Measurements from ENCODE around the gene FNDC3B. TPM values are rescaled to one million over a fixed set of nuclear protein-coding genes. Genes with fewer than 3 reads are reported as not detected.

Gene FNDC3B
- total and polyA plus RNA-seq, 4 donors: 23.3 to 74.2 (median 32.9) TPM

- Histone ChIP-seq H3K9ac (ENCODE audit: low read depth in 1 of 2, low read length in 2 of 2) (no peak overlapping the region), H3K27ac (ENCODE audit: low read depth in 1 of 2, low read length in 2 of 2) (no peak overlapping the region), H3K36me3 (ENCODE audit: control insufficient read depth in 4 of 4, insufficient read depth in 3 of 4, low read depth in 1 of 4, low read length in 3 of 4) (peaks cover 5 to 26% (median 18%) of the 10 kb centered on the region in 4 donors), H3K4me1 (ENCODE audit: control insufficient read depth in 4 of 4, insufficient read depth in 4 of 4, low read length in 3 of 4) (peaks cover 0 to 8% (median 6%) of the 10 kb centered on the region in 4 donors), H3K4me3 (ENCODE audit: low read depth in 1 of 3, low read length in 3 of 3) (no peak overlapping the region), H3K9me3 (ENCODE audit: control insufficient read depth in 4 of 4, low read length in 3 of 4) (no peaks in the 10 kb centered on the region), H3K27me3 (ENCODE audit: control insufficient read depth in 4 of 4, insufficient read depth in 4 of 4, low read length in 3 of 4) (no peaks in the 10 kb centered on the region)
- 89% methylated on average over 1 of the region's 1 CpG for WGBS
- TF ChIP-seq RAD21 (IDR thresholded peaks at IDR 0.05) (no peak), JUND (IDR thresholded peaks at IDR 0.05) (no peak), EGR1 (IDR thresholded peaks at IDR 0.05; ENCODE audit: low read depth in 2 of 2) (no peak)
- TF ChIP-seq, protein P1, sequence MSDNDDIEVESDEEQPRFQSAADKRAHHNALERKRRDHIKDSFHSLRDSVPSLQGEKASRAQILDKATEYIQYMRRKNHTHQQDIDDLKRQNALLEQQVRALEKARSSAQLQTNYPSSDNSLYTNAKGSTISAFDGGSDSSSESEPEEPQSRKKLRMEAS (IDR thresholded peaks at IDR 0.05): no peak
- DNase-seq (ENCODE audit: low spot score): no peak
Observed at GRCh38 chr3:172111163-172111562, 71.8 kb downstream of the FNDC3B start.

- no peak for TF ChIP-seq TAF1 (conservative IDR thresholded peaks at IDR 0.05)
- DNase-seq (ENCODE audit: low spot score): no peak
- H3K4me3 ChIP-seq (ENCODE audit: low read depth in 1 of 3, low read length in 3 of 3): no peak overlapping the region
- H3K9me3 ChIP-seq (ENCODE audit: control insufficient read depth in 4 of 4, low read length in 3 of 4): no peaks in the 10 kb centered on the region
- peaks cover 7 to 28% (median 19%) of the 10 kb centered on the region in 4 donors for H3K36me3 ChIP-seq (ENCODE audit: control insufficient read depth in 4 of 4, insufficient read depth in 3 of 4, low read depth in 1 of 4, low read length in 3 of 4)
- peaks cover 0 to 4% (median 1%) of the 10 kb centered on the region in 4 donors for H3K4me1 ChIP-seq (ENCODE audit: control insufficient read depth in 4 of 4, insufficient read depth in 4 of 4, low read length in 3 of 4)
- no peak overlapping the region for H3K9ac ChIP-seq (ENCODE audit: low read depth in 1 of 2, low read length in 2 of 2)
- no peak overlapping the region for H3K27ac ChIP-seq (ENCODE audit: low read depth in 1 of 2, low read length in 2 of 2)
- WGBS: 96% methylated on average over 9 of the region's 9 CpGs
- H3K27me3 ChIP-seq (ENCODE audit: control insufficient read depth in 4 of 4, insufficient read depth in 4 of 4, low read length in 3 of 4): no peaks in the 10 kb centered on the region
Observed at GRCh38 chr3:172112078-172112733, 72.8 kb downstream of the FNDC3B start.

DNA sequence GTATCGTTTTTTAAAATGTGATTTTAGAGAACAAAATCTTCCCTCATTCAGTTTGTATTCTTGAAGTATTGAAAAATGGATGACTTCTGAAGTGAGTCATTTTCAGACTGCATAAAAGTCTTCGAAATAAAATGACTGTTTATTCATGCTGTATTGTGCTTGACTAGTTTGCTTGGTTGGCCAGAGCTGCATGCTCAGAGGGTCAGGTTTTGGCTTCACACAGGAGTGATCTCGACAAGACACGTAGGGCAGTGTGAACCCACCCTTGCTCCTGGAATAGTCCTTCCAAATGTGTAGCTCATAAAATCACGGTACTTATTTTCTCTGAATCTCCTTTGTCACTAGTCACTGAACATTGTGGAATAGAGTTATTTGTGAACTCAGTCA lies 73.3 kb downstream of the FNDC3B start:
- 93% methylated on average over 5 of the region's 5 CpGs for WGBS
- peaks cover 0 to 3% (median under 1%) of the 10 kb centered on the region in 4 donors for H3K4me1 ChIP-seq (ENCODE audit: control insufficient read depth in 4 of 4, insufficient read depth in 4 of 4, low read length in 3 of 4)
- H3K4me3 ChIP-seq (ENCODE audit: low read depth in 1 of 3, low read length in 3 of 3): no peak overlapping the region
- H3K27me3 ChIP-seq (ENCODE audit: control insufficient read depth in 4 of 4, insufficient read depth in 4 of 4, low read length in 3 of 4): no peaks in the 10 kb centered on the region
- H3K9ac ChIP-seq (ENCODE audit: low read depth in 1 of 2, low read length in 2 of 2): no peak overlapping the region
- no peak for DNase-seq (ENCODE audit: low spot score)
- TF ChIP-seq FOXA2 (IDR thresholded peaks at IDR 0.05) (no peak), FOXA1 (IDR thresholded peaks at IDR 0.05) (no peak), RXRA (IDR thresholded peaks at IDR 0.05) (no peak), NR2F2 (IDR thresholded peaks at IDR 0.05) (no peak), TAF1 (conservative IDR thresholded peaks at IDR 0.05) (no peak), JUND (IDR thresholded peaks at IDR 0.05) (no peak), GABPA (IDR thresholded peaks at IDR 0.05 in 1 of 2, conservative IDR thresholded peaks at IDR 0.05 in 1 of 2) (no peak)
- TF ChIP-seq, protein P2, sequence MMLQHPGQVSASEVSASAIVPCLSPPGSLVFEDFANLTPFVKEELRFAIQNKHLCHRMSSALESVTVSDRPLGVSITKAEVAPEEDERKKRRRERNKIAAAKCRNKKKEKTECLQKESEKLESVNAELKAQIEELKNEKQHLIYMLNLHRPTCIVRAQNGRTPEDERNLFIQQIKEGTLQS (IDR thresholded peaks at IDR 0.05): no peak
- TF ChIP-seq, protein P3, sequence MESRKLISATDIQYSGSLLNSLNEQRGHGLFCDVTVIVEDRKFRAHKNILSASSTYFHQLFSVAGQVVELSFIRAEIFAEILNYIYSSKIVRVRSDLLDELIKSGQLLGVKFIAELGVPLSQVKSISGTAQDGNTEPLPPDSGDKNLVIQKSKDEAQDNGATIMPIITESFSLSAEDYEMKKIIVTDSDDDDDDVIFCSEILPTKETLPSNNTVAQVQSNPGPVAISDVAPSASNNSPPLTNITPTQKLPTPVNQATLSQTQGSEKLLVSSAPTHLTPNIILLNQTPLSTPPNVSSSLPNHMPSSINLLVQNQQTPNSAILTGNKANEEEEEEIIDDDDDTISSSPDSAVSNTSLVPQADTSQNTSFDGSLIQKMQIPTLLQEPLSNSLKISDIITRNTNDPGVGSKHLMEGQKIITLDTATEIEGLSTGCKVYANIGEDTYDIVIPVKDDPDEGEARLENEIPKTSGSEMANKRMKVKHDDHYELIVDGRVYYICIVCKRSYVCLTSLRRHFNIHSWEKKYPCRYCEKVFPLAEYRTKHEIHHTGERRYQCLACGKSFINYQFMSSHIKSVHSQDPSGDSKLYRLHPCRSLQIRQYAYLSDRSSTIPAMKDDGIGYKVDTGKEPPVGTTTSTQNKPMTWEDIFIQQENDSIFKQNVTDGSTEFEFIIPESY (IDR thresholded peaks at IDR 0.05): no peak
- TF ChIP-seq, protein P4, sequence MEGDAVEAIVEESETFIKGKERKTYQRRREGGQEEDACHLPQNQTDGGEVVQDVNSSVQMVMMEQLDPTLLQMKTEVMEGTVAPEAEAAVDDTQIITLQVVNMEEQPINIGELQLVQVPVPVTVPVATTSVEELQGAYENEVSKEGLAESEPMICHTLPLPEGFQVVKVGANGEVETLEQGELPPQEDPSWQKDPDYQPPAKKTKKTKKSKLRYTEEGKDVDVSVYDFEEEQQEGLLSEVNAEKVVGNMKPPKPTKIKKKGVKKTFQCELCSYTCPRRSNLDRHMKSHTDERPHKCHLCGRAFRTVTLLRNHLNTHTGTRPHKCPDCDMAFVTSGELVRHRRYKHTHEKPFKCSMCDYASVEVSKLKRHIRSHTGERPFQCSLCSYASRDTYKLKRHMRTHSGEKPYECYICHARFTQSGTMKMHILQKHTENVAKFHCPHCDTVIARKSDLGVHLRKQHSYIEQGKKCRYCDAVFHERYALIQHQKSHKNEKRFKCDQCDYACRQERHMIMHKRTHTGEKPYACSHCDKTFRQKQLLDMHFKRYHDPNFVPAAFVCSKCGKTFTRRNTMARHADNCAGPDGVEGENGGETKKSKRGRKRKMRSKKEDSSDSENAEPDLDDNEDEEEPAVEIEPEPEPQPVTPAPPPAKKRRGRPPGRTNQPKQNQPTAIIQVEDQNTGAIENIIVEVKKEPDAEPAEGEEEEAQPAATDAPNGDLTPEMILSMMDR (IDR thresholded peaks at IDR 0.05; ENCODE audit: low read depth, low read length, missing input control): no peak
- TF ChIP-seq, protein P1 (IDR thresholded peaks at IDR 0.05): no peak
- H3K27ac ChIP-seq (ENCODE audit: low read depth in 1 of 2, low read length in 2 of 2): no peak overlapping the region
- H3K36me3 ChIP-seq (ENCODE audit: control insufficient read depth in 4 of 4, insufficient read depth in 3 of 4, low read depth in 1 of 4, low read length in 3 of 4): peaks cover 7 to 28% (median 19%) of the 10 kb centered on the region in 4 donors
- no peaks in the 10 kb centered on the region for H3K9me3 ChIP-seq (ENCODE audit: control insufficient read depth in 4 of 4, low read length in 3 of 4)

Measured in liver (tissue), 9 donors.